ENCODE data around the gene GIT1.
A peak's percentile ranks its signal among the peaks of the same experiment; 100 is the strongest.

GIT1 gene

GRCh38 chr17:29589524-29590410 is at the start of gene GIT1:
Gene GIT1 (minus strand): TSS chr17:29589648. CDS start chr17:29589378, 270 bp downstream.
- DNase-seq = peak; percentile 77 to 81

GRCh38 chr17:29633886-29634285 is 44.4 kb upstream of the GIT1 start:
- no peak for DNase-seq

- no peak for DNase-seq
Measured at GRCh38 chr17:29630630-29631193, 41.3 kb upstream of the GIT1 start.

GRCh38 chr17:29629839-29630238 is 40.4 kb upstream of the GIT1 start:
- DNase-seq = no peak

- no peak for DNase-seq
Measured at GRCh38 chr17:29628644-29629043, 39.2 kb upstream of the GIT1 start.

- DNase-seq = no peak
Measured at GRCh38 chr17:29627951-29628350, 38.5 kb upstream of the GIT1 start.

GRCh38 chr17:29625037-29625750 is 35.7 kb upstream of the GIT1 start:
- no peak for DNase-seq

- DNase-seq = no peak
Measured at GRCh38 chr17:29624586-29624985, 35.1 kb upstream of the GIT1 start.

- no peak for DNase-seq
Measured at GRCh38 chr17:29623283-29623647, 33.8 kb upstream of the GIT1 start.

- no peak for DNase-seq
Measured at GRCh38 chr17:29622337-29623282, 33.2 kb upstream of the GIT1 start, which contains the start of gene CORO6. Gene CORO6 (minus strand): TSS chr17:29622912. CDS start chr17:29621421, 1,491 bp downstream.

- DNase-seq = no peak
Measured at GRCh38 chr17:29621751-29622194, 32.3 kb upstream of the GIT1 start.

- no peak for DNase-seq
Measured at GRCh38 chr17:29620779-29621500, 31.5 kb upstream of the GIT1 start.

- no peak for DNase-seq
Measured at GRCh38 chr17:29620271-29620670, 30.8 kb upstream of the GIT1 start.

- DNase-seq = peak; percentile 11 to 12
Measured at GRCh38 chr17:29619251-29619650, 29.8 kb upstream of the GIT1 start.

GRCh38 chr17:29618272-29619065 is 29.0 kb upstream of the GIT1 start:
- DNase-seq = no peak

- DNase-seq = peak; percentile 53 to 74
Measured at GRCh38 chr17:29617481-29618271, 28.2 kb upstream of the GIT1 start.

- peak; percentile 72 to 78 for DNase-seq
Measured at GRCh38 chr17:29617125-29617480, 27.7 kb upstream of the GIT1 start.

- DNase-seq = no peak
Measured at GRCh38 chr17:29616300-29617048, 27.0 kb upstream of the GIT1 start.

All from NCI-H2081 (cell line).